ENCODE measurements around the gene MGMT. TPM values are rescaled to one million over a fixed set of nuclear protein-coding genes. Genes with fewer than 3 reads are reported as not detected.

MGMT gene
- total and polyA plus RNA-seq, 7 donors = 4.2 to 13.3 (median 7.5) TPM

- H3K4me3 ChIP-seq = no peak overlapping the region
- WGBS, 3 donors = 55 to 70% (median 59%) methylated on average over 17 of the region's 17 CpGs
- peaks cover 0 to 11% (median 2%) of the 10 kb centered on the region in 3 donors for H3K27me3 ChIP-seq (ENCODE audit: insufficient read depth in 3 of 3, low read length in 2 of 3)
- no peaks in the 10 kb centered on the region for H3K4me1 ChIP-seq
- TF ChIP-seq CTCF (IDR thresholded peaks at IDR 0.05) = no peak
- DNase-seq (no peak), ATAC-seq (no peak)
- no peak overlapping the region for H3K27ac ChIP-seq
- H3K36me3 ChIP-seq (ENCODE audit: insufficient read depth in 1 of 2, low read depth in 1 of 2) = no peaks in the 10 kb centered on the region
- intact Hi-C loops (cut with DNase I) = no loop called here
- H3K9me3 ChIP-seq = no peaks in the 10 kb centered on the region
These were observed 349.0 kb downstream of the MGMT start for GRCh38 chr10:129815898-129816655.

GRCh38 chr10:129816656-129817045 is 349.6 kb downstream of the MGMT start:
- no peak for DNase-seq
- Histone ChIP-seq H3K36me3 (ENCODE audit: insufficient read depth in 1 of 2, low read depth in 1 of 2) (no peaks in the 10 kb centered on the region), H3K4me3 (no peak overlapping the region), H3K27me3 (ENCODE audit: insufficient read depth in 3 of 3, low read length in 2 of 3) (peaks cover 0 to 11% (median 2%) of the 10 kb centered on the region in 3 donors), H3K4me1 (no peaks in the 10 kb centered on the region), H3K27ac (no peak overlapping the region), H3K9me3 (no peaks in the 10 kb centered on the region)
- intact Hi-C loops (cut with DNase I) = no loop called here
- no peak for ATAC-seq
- 55 to 70% (median 59%) methylated on average over 8 of the region's 8 CpGs for WGBS, 3 donors
- TF ChIP-seq CTCF (IDR thresholded peaks at IDR 0.05) = no peak
